ENCODE results near the gene PLSCR3. TPM values are rescaled to one million over a fixed set of nuclear protein-coding genes. Genes with fewer than 3 reads are reported as not detected.

PLSCR3 gene
- total RNA-seq, 1 experiment from 2014 or later, result 42.7 TPM

GRCh38 chr17:7427549-7427948 is 33.2 kb upstream of the PLSCR3 start:
- no peaks in the 10 kb centered on the region for H3K4me1 Mint-ChIP-seq
- no peaks in the 10 kb centered on the region for H3K9me3 Mint-ChIP-seq
- CTCF ChIA-PET, result no interaction called here
- H3K4me3 Mint-ChIP-seq, result no peak overlapping the region
- ATAC-seq, result no peak
- no peak overlapping the region for H3K27ac Mint-ChIP-seq
- TF ChIP-seq CREB1 (CRISPR knock-in tag; IDR thresholded peaks at IDR 0.05), result no peak
- no peak for TF ChIP-seq USF2 (CRISPR knock-in tag; IDR thresholded peaks at IDR 0.05)
- no peak for TF ChIP-seq TEAD1 (CRISPR knock-in tag; IDR thresholded peaks at IDR 0.05)
- no peaks in the 10 kb centered on the region for H3K36me3 Mint-ChIP-seq
- POLR2A ChIA-PET, result no interaction called here
- no peaks in the 10 kb centered on the region; the same call in 1 of the 2 replicates for H3K27me3 Mint-ChIP-seq (ENCODE audit: low read depth)
- DNase-seq (ENCODE audit: low spot score), result no peak

GRCh38 chr17:7426896-7427489 is 32.7 kb upstream of the PLSCR3 start:
- Mint-ChIP-seq H3K4me1 (no peaks in the 10 kb centered on the region), H3K27me3 (ENCODE audit: low read depth) (no peaks in the 10 kb centered on the region; the same call in 1 of the 2 replicates), H3K27ac (no peak overlapping the region), H3K4me3 (no peak overlapping the region), H3K36me3 (no peaks in the 10 kb centered on the region), H3K9me3 (no peaks in the 10 kb centered on the region)
- ChIA-PET CTCF (interaction anchor here (0.9 to 1.6 kb wide), 2 partner anchors 10 to 78 kb away, joined by 5 to 6 read pairs; no protein-coding TSS in a partner anchor), POLR2A (no interaction called here)
- DNase-seq (ENCODE audit: low spot score) (no peak), ATAC-seq (no peak)
- TF ChIP-seq GTF2I (CRISPR knock-in tag; conservative IDR thresholded peaks at IDR 0.05) (no peak), ZMAT4 (CRISPR knock-in tag; IDR thresholded peaks at IDR 0.05) (no peak), FOXP1 (CRISPR knock-in tag; IDR thresholded peaks at IDR 0.05; ENCODE audit: borderline replicate concordance) (no peak), JAZF1 (CRISPR knock-in tag; IDR thresholded peaks at IDR 0.05) (no peak), IRF2 (CRISPR knock-in tag; IDR thresholded peaks at IDR 0.05; ENCODE audit: borderline replicate concordance, low read depth) (no peak), CREM (CRISPR knock-in tag; IDR thresholded peaks at IDR 0.05) (no peak), NFATC4 (CRISPR knock-in tag; IDR thresholded peaks at IDR 0.05) (no peak), SP1 (CRISPR knock-in tag; conservative IDR thresholded peaks at IDR 0.05) (no peak)

GRCh38 chr17:7426203-7426863 is 32.0 kb upstream of the PLSCR3 start:
- no peak for ATAC-seq
- CTCF ChIA-PET, result interaction anchor here (0.9 to 3.3 kb wide), 4 partner anchors 10 to 134 kb away, joined by 5 to 8 read pairs (median 6); partner anchors contain the start of gene PLSCR3
- Mint-ChIP-seq H3K27ac (no peak overlapping the region), H3K36me3 (no peaks in the 10 kb centered on the region), H3K4me1 (no peaks in the 10 kb centered on the region), H3K27me3 (ENCODE audit: low read depth) (no peaks in the 10 kb centered on the region; the same call in 1 of the 2 replicates), H3K4me3 (no peak overlapping the region), H3K9me3 (no peaks in the 10 kb centered on the region)
- DNase-seq (ENCODE audit: low spot score), result no peak
- POLR2A ChIA-PET, result no interaction called here
- TF ChIP-seq AR (CRISPR knock-in tag; IDR thresholded peaks at IDR 0.05) (no peak), MLX (CRISPR knock-in tag; IDR thresholded peaks at IDR 0.05) (no peak), ZNF317 (CRISPR knock-in tag; IDR thresholded peaks at IDR 0.05; ENCODE audit: borderline replicate concordance, low read depth) (no peak), ATF3 (CRISPR knock-in tag; conservative IDR thresholded peaks at IDR 0.05) (no peak), CDX4 (CRISPR knock-in tag; IDR thresholded peaks at IDR 0.05; ENCODE audit: borderline replicate concordance) (no peak), ELF4 (CRISPR knock-in tag; IDR thresholded peaks at IDR 0.05; ENCODE audit: low read depth) (no peak), SMAD4 (CRISPR knock-in tag; IDR thresholded peaks at IDR 0.05) (no peak), RELA (CRISPR knock-in tag; IDR thresholded peaks at IDR 0.05; ENCODE audit: borderline replicate concordance) (no peak)

Data from WTC11 (cell line).